GM18526 (cell line): ENCODE measurements around the gene SLC25A28.

Experiments
- POLR2A ChIP-seq: IDR thresholded peaks from 3 replicates; pipeline ENCODE4 v1.6.1; 2011; ENCODE audit not compliant: insufficient read length; ENCODE audit errors: extremely low read depth

Gene SLC25A28

DNA sequence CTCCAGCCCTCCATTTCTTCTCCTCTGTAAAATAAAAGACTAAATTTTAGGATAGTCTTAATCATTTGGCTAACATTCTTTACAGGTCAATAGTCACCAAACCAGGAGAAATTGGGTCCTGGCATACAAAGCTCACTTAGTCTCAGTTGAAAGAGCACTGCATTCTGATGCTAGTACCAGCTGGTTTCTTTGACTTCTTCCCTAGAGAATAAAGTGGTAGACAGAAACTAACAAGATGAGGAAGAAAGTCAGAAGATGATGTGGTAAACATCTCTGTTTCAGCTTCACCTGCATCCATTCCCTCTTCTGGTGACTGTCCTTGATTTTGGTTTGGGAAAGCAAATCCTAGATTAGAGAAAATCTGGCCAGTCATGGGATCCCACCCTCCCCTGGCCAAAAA is 50.3 kb downstream of the SLC25A28 start:
- no peak for TF ChIP-seq POLR2A

DNA sequence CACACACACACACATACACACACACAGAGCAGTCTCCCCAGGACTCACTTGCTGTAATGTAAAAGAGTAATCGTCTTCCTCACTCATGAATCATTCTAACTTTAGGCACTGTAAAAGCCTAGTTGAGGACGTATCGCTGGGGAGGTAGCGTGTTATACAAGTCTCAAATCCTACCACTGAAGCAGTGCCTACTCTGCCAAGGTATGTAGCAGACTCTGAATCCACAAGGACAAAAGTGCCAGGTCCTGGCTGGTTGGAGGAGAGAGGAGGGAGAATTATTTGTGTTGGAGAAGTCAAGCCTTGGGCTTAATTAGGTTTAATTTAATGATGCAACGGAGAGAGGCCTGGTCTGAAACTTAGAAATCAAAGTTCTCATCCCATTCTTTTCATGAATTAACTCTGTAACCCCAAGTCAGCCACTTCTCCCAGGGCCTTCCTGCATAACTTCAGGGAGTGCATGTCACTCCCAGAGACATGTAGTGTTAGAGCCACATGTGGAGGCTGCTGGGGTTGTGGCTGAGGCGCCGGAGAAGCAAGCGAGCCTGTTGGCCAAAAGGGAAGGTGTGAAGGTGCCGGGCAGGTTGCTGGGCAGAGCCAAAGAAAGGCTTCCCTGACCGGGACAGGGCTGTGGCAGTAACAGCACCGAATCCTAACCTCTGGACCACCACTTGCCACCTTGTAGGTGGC is 50.8 kb downstream of the SLC25A28 start:
- no peak for TF ChIP-seq POLR2A

DNA sequence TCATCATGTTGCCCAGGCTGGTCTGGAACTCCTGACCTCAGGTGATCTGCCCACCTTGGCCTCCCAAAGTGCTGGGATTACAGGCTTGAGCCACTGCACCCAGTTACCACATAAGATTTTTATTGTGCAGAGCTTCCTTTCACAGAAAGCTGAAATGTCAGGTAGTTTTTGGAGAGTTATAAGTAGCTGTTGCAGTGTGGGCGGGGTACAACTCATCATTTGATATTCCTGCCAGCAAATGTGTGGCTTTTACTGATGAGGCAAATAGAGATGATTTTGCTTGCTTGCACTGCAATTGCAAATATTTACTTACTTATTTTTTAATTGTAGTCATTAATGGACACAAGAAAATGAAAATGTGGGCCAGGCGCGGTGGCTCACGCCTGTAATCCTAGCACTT is 55.1 kb downstream of the SLC25A28 start:
- no peak for TF ChIP-seq POLR2A

DNA sequence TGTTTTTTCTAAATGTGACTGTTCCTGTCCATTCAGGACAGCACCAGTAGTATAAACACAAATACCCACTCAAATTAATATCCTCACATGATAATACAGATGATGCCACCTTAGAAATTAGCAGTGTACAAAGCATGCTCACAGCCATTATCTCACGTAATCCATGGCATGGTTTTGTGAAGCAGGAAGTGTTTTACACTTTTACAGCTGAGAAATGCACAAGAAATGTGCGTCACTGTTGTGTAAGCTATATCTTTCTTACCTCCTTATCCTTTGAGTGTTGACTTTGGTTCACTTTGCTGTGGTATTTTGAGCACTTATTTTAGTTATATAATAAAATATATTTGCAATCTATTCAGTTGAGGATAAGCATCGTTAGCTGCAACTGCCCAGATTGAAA is 55.9 kb downstream of the SLC25A28 start:
- TF ChIP-seq POLR2A: no peak

DNA sequence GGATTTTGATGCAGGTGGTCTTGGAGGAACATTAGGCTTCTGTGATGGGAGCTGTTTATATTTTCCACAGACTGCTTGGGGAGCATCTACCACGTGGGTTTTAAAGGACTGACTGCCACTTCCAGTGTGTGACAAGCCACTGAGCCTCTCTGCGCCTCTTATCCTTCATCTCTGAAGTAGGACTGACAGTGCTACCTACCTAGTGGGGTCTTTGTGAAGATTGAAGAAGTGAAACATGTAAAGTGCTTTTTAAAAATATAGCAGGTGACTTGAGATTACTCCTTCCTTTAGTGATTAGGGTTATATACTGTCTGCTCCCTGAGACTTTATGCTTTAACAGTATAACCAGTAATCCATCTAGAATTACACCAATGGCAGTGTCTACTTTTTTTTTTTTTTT is 57.6 kb downstream of the SLC25A28 start:
- TF ChIP-seq POLR2A: no peak
